ENCODE data around the gene TNIK. TPM values are rescaled to one million over a fixed set of nuclear protein-coding genes. Genes with fewer than 3 reads are reported as not detected.

Gene TNIK
- total and polyA plus RNA-seq, 4 donors, result 3.7 to 9.8 (median 5.2) TPM

GRCh38 chr3:171491361-171491760 is 31.2 kb upstream of the TNIK start:
- Histone ChIP-seq H3K4me1 (ENCODE audit: control insufficient read depth in 4 of 4, insufficient read depth in 4 of 4, low read length in 3 of 4) (no peaks in the 10 kb centered on the region), H3K27me3 (ENCODE audit: control insufficient read depth in 4 of 4, insufficient read depth in 4 of 4, low read length in 3 of 4) (no peaks in the 10 kb centered on the region), H3K36me3 (ENCODE audit: control insufficient read depth in 4 of 4, insufficient read depth in 3 of 4, low read depth in 1 of 4, low read length in 3 of 4) (no peaks in the 10 kb centered on the region), H3K9ac (ENCODE audit: low read depth in 1 of 2, low read length in 2 of 2) (no peak overlapping the region), H3K4me3 (ENCODE audit: low read depth in 1 of 3, low read length in 3 of 3) (no peak overlapping the region), H3K27ac (ENCODE audit: low read depth in 1 of 2, low read length in 2 of 2) (no peak overlapping the region), H3K9me3 (ENCODE audit: control insufficient read depth in 4 of 4, low read length in 3 of 4) (no peaks in the 10 kb centered on the region)
- DNase-seq (ENCODE audit: low spot score), result no peak
- WGBS, result 33% methylated on average over 2 of the region's 2 CpGs
- no peak for TF ChIP-seq HNF4G (IDR thresholded peaks at IDR 0.05)
- TF ChIP-seq FOXA2 (IDR thresholded peaks at IDR 0.05), result no peak
- TF ChIP-seq MAX (IDR thresholded peaks at IDR 0.05), result no peak
- no peak for TF ChIP-seq ATF3 (IDR thresholded peaks at IDR 0.05)
- TF ChIP-seq NR2F2 (IDR thresholded peaks at IDR 0.05), result no peak
- no peak for TF ChIP-seq RAD21 (IDR thresholded peaks at IDR 0.05)
- no peak for TF ChIP-seq TAF1 (conservative IDR thresholded peaks at IDR 0.05)
- TF ChIP-seq CTCF (IDR thresholded peaks at IDR 0.05; ENCODE audit: low read depth, low read length, missing input control), result no peak
- no peak for TF ChIP-seq YY1 (IDR thresholded peaks at IDR 0.05)
- no peak for TF ChIP-seq GABPA (IDR thresholded peaks at IDR 0.05 in 1 of 2, conservative IDR thresholded peaks at IDR 0.05 in 1 of 2)
- no peak for TF ChIP-seq RXRA (IDR thresholded peaks at IDR 0.05)

GRCh38 chr3:171490901-171491300 is 30.7 kb upstream of the TNIK start:
- Histone ChIP-seq H3K9me3 (ENCODE audit: control insufficient read depth in 4 of 4, low read length in 3 of 4) (no peaks in the 10 kb centered on the region), H3K36me3 (ENCODE audit: control insufficient read depth in 4 of 4, insufficient read depth in 3 of 4, low read depth in 1 of 4, low read length in 3 of 4) (no peaks in the 10 kb centered on the region), H3K27me3 (ENCODE audit: control insufficient read depth in 4 of 4, insufficient read depth in 4 of 4, low read length in 3 of 4) (no peaks in the 10 kb centered on the region), H3K4me3 (ENCODE audit: low read depth in 1 of 3, low read length in 3 of 3) (no peak overlapping the region), H3K9ac (ENCODE audit: low read depth in 1 of 2, low read length in 2 of 2) (no peak overlapping the region), H3K4me1 (ENCODE audit: control insufficient read depth in 4 of 4, insufficient read depth in 4 of 4, low read length in 3 of 4) (no peaks in the 10 kb centered on the region), H3K27ac (ENCODE audit: low read depth in 1 of 2, low read length in 2 of 2) (no peak overlapping the region)
- DNase-seq (ENCODE audit: low spot score), result no peak
- 96% methylated on average over 3 of the region's 3 CpGs for WGBS
- TF ChIP-seq ATF3 (IDR thresholded peaks at IDR 0.05), result no peak
- no peak for TF ChIP-seq EGR1 (IDR thresholded peaks at IDR 0.05; ENCODE audit: low read depth in 2 of 2)
- TF ChIP-seq TAF1 (conservative IDR thresholded peaks at IDR 0.05), result no peak
- no peak for TF ChIP-seq HNF4A (conservative IDR thresholded peaks at IDR 0.05)
- no peak for TF ChIP-seq MAX (IDR thresholded peaks at IDR 0.05)
- no peak for TF ChIP-seq CTCF (IDR thresholded peaks at IDR 0.05; ENCODE audit: low read depth, low read length, missing input control)
- TF ChIP-seq RAD21 (IDR thresholded peaks at IDR 0.05), result no peak
- no peak for TF ChIP-seq FOXA1 (IDR thresholded peaks at IDR 0.05)
- no peak for TF ChIP-seq SP1 (IDR thresholded peaks at IDR 0.05)
- no peak for TF ChIP-seq NR2F2 (IDR thresholded peaks at IDR 0.05)
- no peak for TF ChIP-seq FOXA2 (IDR thresholded peaks at IDR 0.05)
- no peak for TF ChIP-seq HNF4G (IDR thresholded peaks at IDR 0.05)
- no peak for TF ChIP-seq REST (IDR thresholded peaks at IDR 0.05)
- no peak for TF ChIP-seq GABPA (IDR thresholded peaks at IDR 0.05 in 1 of 2, conservative IDR thresholded peaks at IDR 0.05 in 1 of 2)
